COLO668 (cell line): Measurements from ENCODE around the gene TMEM98.
"Not testable (repeated sequence)": the region's sequence is repeated elsewhere in the genome, so short reads cannot be mapped to it uniquely, and the experiment has no call there.

ENCODE experiments used
- DNase-seq: peaks from one replicate; lab custom pipeline; 2025; ENCODE audit not compliant: unreplicated experiment; lab: John Stamatoyannopoulos, UW

Gene TMEM98

GRCh38 chr17:32976605-32977004 lies 48.7 kb downstream of the TMEM98 start:
- no peak for DNase-seq

GRCh38 chr17:32980230-32980629 lies 52.3 kb downstream of the TMEM98 start:
- DNase-seq, result no peak

GRCh38 chr17:32981611-32982010 lies 53.7 kb downstream of the TMEM98 start:
- not testable (repeated sequence) for DNase-seq

GRCh38 chr17:32985050-32985756 lies 57.2 kb downstream of the TMEM98 start:
- no peak for DNase-seq

GRCh38 chr17:32987453-32987805 lies 59.5 kb downstream of the TMEM98 start:
- DNase-seq, result not testable (repeated sequence)

GRCh38 chr17:32987868-32988267 lies 59.9 kb downstream of the TMEM98 start:
- DNase-seq, result not testable (repeated sequence)

GRCh38 chr17:32988481-32989101 lies 60.6 kb downstream of the TMEM98 start:
- no peak for DNase-seq

GRCh38 chr17:32992321-32993033 lies 64.5 kb downstream of the TMEM98 start:
- DNase-seq, result no peak

- no peak for DNase-seq
Observed at GRCh38 chr17:32993977-32994376, 66.0 kb downstream of the TMEM98 start.
